Colonic mucosa (tissue), 4 donors: Measurements from ENCODE around the gene SERPINE1. TPM values are rescaled to one million over a fixed set of nuclear protein-coding genes. Genes with fewer than 3 reads are reported as not detected.

Source experiments
- DNase-seq: peaks from one replicate; pipeline ENCODE4 v3.0.0-alpha.2; 2020
- H3K27ac ChIP-seq: fragments of 200-600 bp; one replicate; pipeline ENCODE4 v1.8.0; 2021
- H3K27me3 ChIP-seq: fragments of 200-600 bp; one replicate; pipeline ENCODE4 v1.8.0; 2021
- H3K36me3 ChIP-seq: fragments of 200-600 bp; one replicate; pipeline ENCODE4 v1.8.0; 2021
- H3K4me1 ChIP-seq: fragments of 200-600 bp; one replicate; pipeline ENCODE4 v1.8.0; 2021; ENCODE audit warnings: mild to moderate bottlenecking
- H3K4me3 ChIP-seq: fragments of 200-600 bp; one replicate; pipeline ENCODE4 v1.8.0; 2021
- H3K9ac ChIP-seq, 2 donors: one replicate each; pipeline ENCODE4 v1.7.0; 2013; ENCODE audit warnings: control low read depth in 2 of 2, low read depth in 2 of 2, low read length in 2 of 2
- H3K9me3 ChIP-seq: fragments of 200-600 bp; one replicate; pipeline ENCODE4 v1.8.0; 2021
- intact Hi-C: fragments of 100-400 bp; cut with DNase I; formaldehyde crosslinking; loops from one replicate; pipeline ENCODE4 v1.14.1; 2022
- total RNA-seq, 2 donors: library from RNA; stranded (reverse); fragmentation: NEBNext Ultra II Directional in 1 of 2; extraction: Animal tissue kit (Norgen Biotek cat#: 25700) in 1 of 2; gene quantifications; one replicate each; pipeline ENCODE4 v1.2.1, GENCODE V29; 2021
- TF ChIP-seq, protein P1 (sequence below): fragments of 200-600 bp; IDR thresholded peaks from one replicate; pipeline ENCODE4 v1.8.0; 2022; ENCODE audit warnings: antibody characterized with exemption, mild to moderate bottlenecking
- donor health status: healthy.
- donor health status: DM: no; HTN: no; CAD: no.
- donor health status: DM: no; HTN: no; CAD: no.

Gene SERPINE1
- total RNA-seq, 2 donors from 2014 or later: 1.4 to 6.1 TPM

DNA sequence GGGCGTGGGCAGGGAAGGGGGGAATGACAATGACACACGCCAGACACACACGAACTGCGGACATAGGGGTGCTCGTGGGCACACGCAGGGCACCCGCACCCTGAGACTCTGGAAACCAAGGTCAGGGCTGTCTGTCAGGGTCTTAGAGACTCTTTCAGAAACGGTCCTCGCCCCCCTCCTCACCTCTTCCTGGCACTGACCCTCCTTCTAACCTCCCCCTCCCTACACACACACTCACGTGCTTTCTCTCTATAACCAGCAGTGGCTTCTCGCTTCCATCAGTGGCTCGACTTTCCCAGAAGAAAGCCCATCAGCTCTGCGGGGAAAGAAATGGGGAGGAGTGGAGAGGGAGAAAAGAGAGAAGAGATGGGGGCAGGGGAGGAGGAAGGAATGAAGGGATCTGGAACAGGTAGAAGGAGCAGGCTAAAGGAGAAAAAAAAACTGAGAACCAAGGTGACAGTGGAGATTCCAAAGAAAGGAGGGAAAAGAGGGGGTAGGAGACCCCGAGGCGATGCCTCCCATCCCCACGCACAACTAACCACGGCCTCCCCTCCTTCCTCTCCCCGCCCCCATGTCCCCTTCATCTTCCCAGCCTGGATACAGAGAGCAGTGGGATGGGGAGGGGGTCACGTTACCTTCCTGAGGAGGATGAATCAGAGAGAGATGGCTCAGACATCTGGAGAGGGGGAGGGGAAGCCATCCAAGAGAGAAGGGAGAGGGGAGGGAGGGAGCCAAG lies 40.2 kb downstream of the SERPINE1 start:
- Histone ChIP-seq H3K27ac (no peak overlapping the region), H3K9ac (no peak overlapping the region), H3K36me3 (no peaks in the 10 kb centered on the region), H3K4me3 (no peak overlapping the region), H3K27me3 (peaks cover 87% of the 10 kb centered on the region), H3K4me1 (peaks cover 14% of the 10 kb centered on the region), H3K9me3 (no peaks in the 10 kb centered on the region)
- TF ChIP-seq, protein P1, sequence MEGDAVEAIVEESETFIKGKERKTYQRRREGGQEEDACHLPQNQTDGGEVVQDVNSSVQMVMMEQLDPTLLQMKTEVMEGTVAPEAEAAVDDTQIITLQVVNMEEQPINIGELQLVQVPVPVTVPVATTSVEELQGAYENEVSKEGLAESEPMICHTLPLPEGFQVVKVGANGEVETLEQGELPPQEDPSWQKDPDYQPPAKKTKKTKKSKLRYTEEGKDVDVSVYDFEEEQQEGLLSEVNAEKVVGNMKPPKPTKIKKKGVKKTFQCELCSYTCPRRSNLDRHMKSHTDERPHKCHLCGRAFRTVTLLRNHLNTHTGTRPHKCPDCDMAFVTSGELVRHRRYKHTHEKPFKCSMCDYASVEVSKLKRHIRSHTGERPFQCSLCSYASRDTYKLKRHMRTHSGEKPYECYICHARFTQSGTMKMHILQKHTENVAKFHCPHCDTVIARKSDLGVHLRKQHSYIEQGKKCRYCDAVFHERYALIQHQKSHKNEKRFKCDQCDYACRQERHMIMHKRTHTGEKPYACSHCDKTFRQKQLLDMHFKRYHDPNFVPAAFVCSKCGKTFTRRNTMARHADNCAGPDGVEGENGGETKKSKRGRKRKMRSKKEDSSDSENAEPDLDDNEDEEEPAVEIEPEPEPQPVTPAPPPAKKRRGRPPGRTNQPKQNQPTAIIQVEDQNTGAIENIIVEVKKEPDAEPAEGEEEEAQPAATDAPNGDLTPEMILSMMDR: no peak
- intact Hi-C loops: no loop called here
- no peak for DNase-seq

GRCh38 chr7:101167645-101168411 lies 40.9 kb downstream of the SERPINE1 start:
- H3K9ac ChIP-seq: no peak overlapping the region
- H3K4me1 ChIP-seq: peaks cover 20% of the 10 kb centered on the region
- intact Hi-C loops: no loop called here
- no peaks in the 10 kb centered on the region for H3K9me3 ChIP-seq
- TF ChIP-seq, protein P1: no peak
- H3K27ac ChIP-seq: no peak overlapping the region
- DNase-seq: no peak
- H3K4me3 ChIP-seq: no peak overlapping the region
- peaks cover 93% of the 10 kb centered on the region for H3K27me3 ChIP-seq
- H3K36me3 ChIP-seq: no peaks in the 10 kb centered on the region

DNA sequence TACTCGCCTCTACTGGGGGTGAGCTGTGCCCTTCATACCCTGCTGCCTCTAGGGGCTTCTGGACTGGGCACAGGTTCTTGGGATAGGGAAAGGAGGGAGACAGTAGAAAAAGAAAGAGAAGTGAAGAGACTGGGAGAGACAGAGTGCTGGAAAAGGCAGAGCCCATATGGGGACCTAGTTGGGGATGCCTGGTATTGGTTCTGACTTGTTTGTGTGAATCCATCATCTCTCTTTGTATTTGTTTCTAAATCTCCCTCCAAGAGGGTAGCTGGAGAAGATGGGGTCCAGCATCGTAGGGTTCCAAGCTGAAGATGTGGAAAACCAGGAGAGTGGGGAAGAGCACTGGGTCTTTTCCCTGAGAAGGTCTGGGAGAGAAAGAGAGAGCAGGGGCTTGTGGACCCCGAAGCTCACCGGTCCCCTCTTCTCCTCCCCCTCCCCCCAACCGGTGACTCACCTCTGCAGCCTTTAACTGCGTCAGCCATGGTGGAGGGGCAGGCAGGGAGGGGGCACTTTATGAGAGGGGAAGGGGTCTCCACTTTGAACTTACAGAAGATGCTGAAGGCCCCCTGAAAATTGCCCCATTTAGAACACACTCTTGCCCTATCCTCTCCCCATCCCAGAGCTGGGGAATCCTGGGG lies 41.6 kb downstream of the SERPINE1 start:
- Histone ChIP-seq H3K9me3 (no peaks in the 10 kb centered on the region), H3K27ac (no peak overlapping the region), H3K4me3 (no peak overlapping the region), H3K9ac (no peak overlapping the region), H3K27me3 (peaks cover 97% of the 10 kb centered on the region), H3K4me1 (peaks cover 27% of the 10 kb centered on the region), H3K36me3 (no peaks in the 10 kb centered on the region)
- TF ChIP-seq, protein P1: no peak
- intact Hi-C loops: no loop called here
- no peak for DNase-seq

DNA sequence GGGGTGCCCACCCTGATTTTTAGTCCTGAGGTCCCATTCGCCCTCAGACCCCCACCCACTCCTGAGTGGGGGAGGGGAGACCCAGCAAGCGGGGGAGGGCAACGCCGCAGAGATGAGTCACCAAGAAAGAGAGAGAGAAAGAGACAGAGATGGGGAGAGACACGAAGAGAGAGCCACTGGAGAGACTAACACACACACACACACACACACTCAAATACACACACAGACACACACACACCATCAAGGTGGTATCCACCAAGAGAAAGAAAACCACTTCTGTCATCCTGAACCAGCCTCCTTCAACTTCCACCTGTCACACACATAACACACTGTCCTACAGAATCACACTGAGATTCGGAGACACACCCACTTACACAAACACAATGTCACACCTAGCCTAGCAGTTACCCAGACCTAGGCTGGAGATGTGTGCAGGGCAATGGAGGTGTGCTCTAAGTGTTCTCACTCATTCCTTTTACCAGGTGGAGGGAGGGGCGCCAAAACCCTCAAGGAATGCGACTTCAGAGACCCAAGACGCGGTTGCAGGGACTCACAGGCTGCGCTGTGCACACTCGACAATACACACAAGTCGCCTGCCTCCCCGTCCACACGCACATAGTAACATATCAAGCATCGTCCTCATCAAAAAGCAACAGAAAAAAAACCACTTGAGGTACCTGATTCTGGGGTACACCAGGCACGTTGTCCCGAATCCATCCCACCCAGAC lies 42.4 kb downstream of the SERPINE1 start:
- Histone ChIP-seq H3K4me3 (no peak overlapping the region), H3K27ac (no peak overlapping the region), H3K4me1 (peaks cover 24% of the 10 kb centered on the region), H3K9me3 (no peaks in the 10 kb centered on the region), H3K36me3 (no peaks in the 10 kb centered on the region), H3K9ac (peak overlapping the region in 1 of 2 donors; percentile 12), H3K27me3 (peaks cover 96% of the 10 kb centered on the region)
- intact Hi-C loops: no loop called here
- TF ChIP-seq, protein P1: no peak
- no peak for DNase-seq
